Kidney epithelial cell (primary cell): ENCODE measurements around the gene GTF3A. TPM values are rescaled to one million over a fixed set of nuclear protein-coding genes. Genes with fewer than 3 reads are reported as not detected.

Experiments used
- DNase-seq: peaks from one replicate; pipeline ENCODE4 v3.0.0-alpha.2; 2010; ENCODE audit warnings: low read depth
- H3K27me3 ChIP-seq: 2 replicates; pipeline ENCODE4 v1.6.0; 2011; ENCODE audit warnings: low read length; ENCODE audit not compliant: control insufficient read depth, insufficient read depth
- H3K36me3 ChIP-seq: 2 replicates; pipeline ENCODE4 v1.5.1; 2011; ENCODE audit warnings: low read length; ENCODE audit not compliant: control insufficient read depth, insufficient read depth
- H3K4me3 ChIP-seq: 2 replicates; pipeline ENCODE4 v1.5.1; 2011; ENCODE audit warnings: low read depth, mild to moderate bottlenecking, control low read depth, low read length
- total RNA-seq: library from RNA; depleted of rRNA; stranded (reverse); fragments of >200 nt; gene quantifications from 2 replicates; pipeline ENCODE4 v1.2.3, GENCODE V29; 2015
- TF ChIP-seq, protein P1 (sequence below): IDR thresholded peaks from 2 replicates; pipeline ENCODE4 v1.5.1; 2011; ENCODE audit warnings: mild to moderate bottlenecking, moderate library complexity, low read length, control low read depth, inconsistent platforms; ENCODE audit not compliant: insufficient read depth, poor library complexity, severe bottlenecking

The GTF3A gene
- total RNA-seq, 1 donor from 2014 or later, result 177 TPM

DNA sequence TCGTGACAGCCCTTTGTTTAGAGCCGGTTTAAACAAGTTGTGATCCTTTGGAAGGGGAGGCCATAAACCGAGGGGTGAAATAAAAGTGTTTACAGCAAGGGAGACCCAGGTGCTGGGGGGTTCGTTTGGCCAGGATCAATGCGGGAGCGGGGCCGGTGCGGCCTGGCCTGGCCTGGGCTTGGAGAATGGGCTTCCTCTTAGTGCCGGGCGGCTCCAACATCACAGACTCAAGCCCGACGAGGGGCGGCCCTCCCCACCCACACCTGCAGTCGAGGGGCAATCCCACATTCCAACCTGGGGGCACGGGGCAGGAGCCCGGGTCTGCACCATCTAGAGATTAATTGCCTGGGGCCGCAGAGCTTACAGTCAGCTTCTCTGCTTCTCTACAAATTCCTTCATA lies 42.8 kb upstream of the GTF3A start:
- TF ChIP-seq, protein P1, sequence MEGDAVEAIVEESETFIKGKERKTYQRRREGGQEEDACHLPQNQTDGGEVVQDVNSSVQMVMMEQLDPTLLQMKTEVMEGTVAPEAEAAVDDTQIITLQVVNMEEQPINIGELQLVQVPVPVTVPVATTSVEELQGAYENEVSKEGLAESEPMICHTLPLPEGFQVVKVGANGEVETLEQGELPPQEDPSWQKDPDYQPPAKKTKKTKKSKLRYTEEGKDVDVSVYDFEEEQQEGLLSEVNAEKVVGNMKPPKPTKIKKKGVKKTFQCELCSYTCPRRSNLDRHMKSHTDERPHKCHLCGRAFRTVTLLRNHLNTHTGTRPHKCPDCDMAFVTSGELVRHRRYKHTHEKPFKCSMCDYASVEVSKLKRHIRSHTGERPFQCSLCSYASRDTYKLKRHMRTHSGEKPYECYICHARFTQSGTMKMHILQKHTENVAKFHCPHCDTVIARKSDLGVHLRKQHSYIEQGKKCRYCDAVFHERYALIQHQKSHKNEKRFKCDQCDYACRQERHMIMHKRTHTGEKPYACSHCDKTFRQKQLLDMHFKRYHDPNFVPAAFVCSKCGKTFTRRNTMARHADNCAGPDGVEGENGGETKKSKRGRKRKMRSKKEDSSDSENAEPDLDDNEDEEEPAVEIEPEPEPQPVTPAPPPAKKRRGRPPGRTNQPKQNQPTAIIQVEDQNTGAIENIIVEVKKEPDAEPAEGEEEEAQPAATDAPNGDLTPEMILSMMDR, result no peak
- H3K27me3 ChIP-seq, result peaks cover 7% of the 10 kb centered on the region
- no peak overlapping the region for H3K4me3 ChIP-seq
- no peaks in the 10 kb centered on the region for H3K36me3 ChIP-seq
- DNase-seq, result no peak

DNA sequence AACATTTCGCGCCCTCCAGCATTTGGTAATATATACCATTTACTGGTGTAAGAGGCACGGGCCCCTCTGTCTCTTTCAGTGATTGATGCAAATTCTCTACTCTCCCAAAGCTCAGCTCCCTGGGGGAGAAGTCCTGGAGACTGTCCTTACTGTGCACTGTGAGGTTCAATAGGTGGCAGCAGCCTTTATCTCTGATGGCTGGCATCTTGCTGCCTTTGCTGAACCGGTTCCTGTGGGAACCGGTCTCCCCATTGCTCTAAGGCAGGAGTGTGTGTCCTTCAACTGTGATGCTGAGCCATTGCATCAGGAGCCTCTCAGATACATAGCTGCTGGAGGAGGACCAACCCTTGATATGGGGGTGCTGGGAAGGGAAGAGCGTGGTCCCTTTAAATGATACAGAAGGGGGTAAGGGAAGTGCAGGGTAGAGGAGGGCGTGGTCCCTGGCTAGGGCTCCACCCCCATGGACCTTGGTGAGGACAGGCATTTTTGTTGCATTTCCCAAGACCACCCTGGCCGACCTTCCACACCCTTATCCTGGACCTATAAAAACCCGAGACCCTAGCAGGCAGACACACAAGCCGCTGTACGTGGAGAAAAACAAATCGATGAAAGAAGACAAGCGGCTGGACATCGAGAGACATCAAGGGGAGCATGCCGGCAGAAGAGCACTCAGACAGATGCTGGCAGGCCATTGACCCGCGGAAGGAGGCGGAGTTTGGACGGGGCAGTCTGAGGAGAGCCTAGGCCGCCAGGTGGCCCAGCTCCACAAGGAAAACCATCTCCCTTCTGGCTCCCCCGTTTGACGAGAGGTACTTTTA lies 41.1 kb upstream of the GTF3A start:
- no peak overlapping the region for H3K4me3 ChIP-seq
- TF ChIP-seq, protein P1, result no peak
- DNase-seq, result no peak
- peaks cover 7% of the 10 kb centered on the region for H3K27me3 ChIP-seq
- no peaks in the 10 kb centered on the region for H3K36me3 ChIP-seq

DNA sequence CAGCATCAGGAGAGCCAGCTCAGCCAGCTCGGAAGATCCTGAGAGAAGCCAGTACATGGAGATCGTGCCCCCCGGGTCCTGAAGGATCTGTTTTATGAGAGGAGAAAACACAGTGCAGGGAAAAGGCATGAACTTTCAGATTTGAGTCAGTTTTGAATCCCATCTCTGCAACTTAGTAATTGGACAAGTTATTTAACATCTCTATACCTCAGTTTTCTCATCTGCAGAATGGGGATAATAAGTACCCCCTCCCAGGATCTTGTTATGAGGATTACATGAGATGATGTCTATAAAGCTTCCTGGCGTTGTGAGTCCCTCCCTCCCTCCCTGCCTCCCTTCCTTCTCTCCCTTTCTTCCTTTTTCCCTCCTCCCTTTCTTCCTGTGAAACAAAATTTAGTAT lies 40.1 kb upstream of the GTF3A start:
- Histone ChIP-seq H3K36me3 (no peaks in the 10 kb centered on the region), H3K27me3 (peaks cover 7% of the 10 kb centered on the region), H3K4me3 (no peak overlapping the region)
- TF ChIP-seq, protein P1, result no peak
- DNase-seq, result no peak

DNA sequence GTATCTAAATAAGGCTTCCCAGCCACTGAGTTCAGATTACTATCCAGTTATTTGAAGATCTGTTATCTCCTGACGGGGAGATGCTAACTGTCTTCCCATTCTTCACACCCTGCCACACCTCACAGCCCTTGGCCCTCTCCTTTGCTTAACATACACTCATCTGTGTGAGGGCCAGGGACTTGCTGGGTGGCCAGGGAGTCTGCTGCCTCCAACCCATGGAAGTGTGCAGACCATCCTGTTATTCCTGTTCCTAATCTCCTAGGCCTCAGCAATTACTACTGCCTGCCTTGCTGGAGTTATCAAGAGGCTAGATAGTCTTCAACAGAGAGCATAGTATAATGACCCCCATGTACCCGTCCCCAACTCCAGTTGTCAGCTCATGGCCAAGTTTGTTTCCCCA lies 36.2 kb upstream of the GTF3A start:
- Histone ChIP-seq H3K36me3 (no peaks in the 10 kb centered on the region), H3K4me3 (no peak overlapping the region), H3K27me3 (no peaks in the 10 kb centered on the region)
- TF ChIP-seq, protein P1, result no peak
- DNase-seq, result no peak

DNA sequence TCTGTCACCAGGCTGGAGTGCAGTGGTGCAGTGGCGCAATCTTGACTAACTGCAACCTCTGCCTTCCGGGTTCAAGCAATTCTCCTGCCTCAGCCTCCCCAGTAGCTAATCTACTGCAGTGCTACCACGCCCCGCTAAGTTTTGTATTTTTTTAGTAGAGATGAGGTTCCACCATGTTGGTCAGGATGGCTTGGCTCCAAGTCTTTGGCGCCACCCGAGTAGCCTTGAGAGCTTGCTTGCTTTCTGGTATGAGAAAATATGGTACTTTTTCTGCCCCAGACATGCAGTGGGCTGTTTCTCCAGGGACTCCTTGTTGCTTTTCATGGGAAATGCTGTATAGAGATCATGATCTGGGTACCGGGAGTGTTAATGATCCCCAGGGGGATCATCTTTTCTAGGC lies 34.5 kb upstream of the GTF3A start:
- peaks cover under 1% of the 10 kb centered on the region for H3K27me3 ChIP-seq
- H3K36me3 ChIP-seq, result no peaks in the 10 kb centered on the region
- no peak for DNase-seq
- no peak overlapping the region for H3K4me3 ChIP-seq
- TF ChIP-seq, protein P1, result no peak

DNA sequence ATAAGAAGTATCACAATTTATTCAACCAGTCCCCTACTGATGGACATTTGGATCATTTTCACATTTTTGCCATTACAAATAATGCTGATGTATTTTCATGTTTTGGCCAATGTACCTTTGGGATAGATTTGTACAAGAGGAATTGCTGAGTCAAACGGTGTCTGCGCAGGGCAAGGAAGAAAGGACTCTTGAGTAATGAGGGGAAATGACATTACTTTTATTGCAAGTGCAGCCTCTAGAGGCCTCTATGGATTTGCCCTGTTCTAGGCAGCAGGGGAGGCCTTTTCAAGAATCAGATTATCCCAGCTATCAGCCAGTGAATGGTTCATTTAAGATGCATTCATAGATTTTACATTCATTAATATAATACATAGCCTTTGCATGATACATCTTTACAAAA lies 32.9 kb upstream of the GTF3A start:
- no peaks in the 10 kb centered on the region for H3K36me3 ChIP-seq
- TF ChIP-seq, protein P1, result no peak
- H3K4me3 ChIP-seq, result no peak overlapping the region
- peaks cover 6% of the 10 kb centered on the region for H3K27me3 ChIP-seq
- no peak for DNase-seq
